ENCODE results near the gene SERTAD4.

- TF ChIP-seq POLR2A (IDR thresholded peaks at IDR 0.05) (no peak), POLR2AphosphoS5 (IDR thresholded peaks at IDR 0.05) (no peak)
These were observed 559 bp downstream of the SERTAD4 start for GRCh38 chr1:210233216-210233494.
